HG03432 (cell line): ENCODE results near the gene MN1.

Experiments
- ATAC-seq: cut with Tn5 transposase; IDR thresholded peaks from one replicate; pipeline ENCODE4 v1.9.1; 2021; ENCODE audit warnings: mild to moderate bottlenecking, moderate library complexity; ENCODE audit not compliant: unreplicated experiment

MN1 gene

GRCh38 chr22:27765706-27766291 is 35.8 kb downstream of the MN1 start:
- no peak for ATAC-seq

GRCh38 chr22:27764722-27765236 is 36.8 kb downstream of the MN1 start:
- no peak for ATAC-seq

DNA sequence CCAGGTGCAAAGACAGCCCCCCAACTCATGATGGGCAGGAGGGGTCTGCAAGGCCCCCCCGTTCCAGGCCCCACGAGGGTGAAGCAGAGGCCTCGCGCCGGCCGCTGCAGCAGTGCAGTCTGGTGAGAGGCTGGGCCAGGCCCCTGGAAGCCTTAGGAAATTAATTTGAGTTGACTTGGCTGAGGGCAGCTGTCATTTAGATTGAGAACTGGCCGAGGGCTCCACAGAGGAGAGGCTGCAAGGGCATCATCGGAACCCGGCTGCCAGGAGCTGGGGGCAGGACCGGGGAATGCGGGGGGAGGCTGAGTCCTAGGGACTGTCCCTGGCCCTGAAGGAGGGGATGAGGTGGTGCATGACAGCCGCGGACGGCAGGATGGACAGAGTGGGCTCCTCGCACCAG is 39.9 kb downstream of the MN1 start:
- no peak for ATAC-seq

DNA sequence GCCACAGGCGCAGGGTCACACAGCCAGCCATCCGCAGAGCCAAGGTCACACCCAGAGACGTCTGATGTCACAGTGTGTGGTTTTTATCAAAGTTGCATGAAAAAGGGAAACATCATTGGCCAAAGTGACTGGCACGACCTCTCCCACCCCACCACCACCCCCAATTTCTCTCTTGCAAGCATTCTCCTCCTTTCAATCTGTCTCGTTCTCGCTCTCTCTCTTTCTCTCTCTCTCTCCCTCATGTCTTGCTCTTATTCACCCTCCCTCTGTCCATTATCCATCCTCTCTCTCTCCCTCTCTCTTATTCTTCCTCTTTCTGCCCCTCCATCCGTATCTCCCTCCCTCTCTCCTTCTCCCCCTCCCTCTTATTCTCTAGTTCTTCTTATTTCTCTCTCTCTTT is 40.6 kb downstream of the MN1 start:
- ATAC-seq, result no peak

GRCh38 chr22:27760474-27760873 is 41.1 kb downstream of the MN1 start:
- no peak for ATAC-seq

DNA sequence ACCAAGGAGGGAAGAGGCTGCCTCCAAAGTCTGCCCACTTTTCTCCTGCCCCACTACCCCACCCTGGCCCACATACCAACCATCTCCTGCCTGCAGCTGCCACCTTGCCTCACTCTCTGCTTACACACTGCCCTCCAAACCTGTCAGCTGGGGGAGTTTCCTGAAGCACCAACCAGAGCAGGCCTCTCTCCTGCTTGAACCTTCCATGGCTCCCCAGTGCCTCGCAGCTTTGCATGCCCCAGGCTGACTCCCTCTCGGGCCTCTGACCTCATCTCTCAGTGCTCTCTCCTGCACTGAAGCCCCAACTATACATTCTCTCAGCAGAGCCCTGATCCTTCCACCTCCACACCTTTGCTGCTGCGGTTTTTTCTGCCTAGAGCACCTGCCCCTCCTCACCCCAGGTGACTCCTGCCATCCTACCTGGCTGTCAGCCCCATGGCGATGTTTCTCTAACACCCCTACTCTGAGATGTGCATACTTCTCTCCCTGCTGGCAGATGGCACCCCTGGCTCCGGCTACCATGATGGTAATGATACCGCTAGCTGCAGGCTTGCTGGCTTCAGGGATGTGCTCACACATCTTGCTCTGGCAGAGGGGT is 43.5 kb downstream of the MN1 start:
- ATAC-seq, result no peak

DNA sequence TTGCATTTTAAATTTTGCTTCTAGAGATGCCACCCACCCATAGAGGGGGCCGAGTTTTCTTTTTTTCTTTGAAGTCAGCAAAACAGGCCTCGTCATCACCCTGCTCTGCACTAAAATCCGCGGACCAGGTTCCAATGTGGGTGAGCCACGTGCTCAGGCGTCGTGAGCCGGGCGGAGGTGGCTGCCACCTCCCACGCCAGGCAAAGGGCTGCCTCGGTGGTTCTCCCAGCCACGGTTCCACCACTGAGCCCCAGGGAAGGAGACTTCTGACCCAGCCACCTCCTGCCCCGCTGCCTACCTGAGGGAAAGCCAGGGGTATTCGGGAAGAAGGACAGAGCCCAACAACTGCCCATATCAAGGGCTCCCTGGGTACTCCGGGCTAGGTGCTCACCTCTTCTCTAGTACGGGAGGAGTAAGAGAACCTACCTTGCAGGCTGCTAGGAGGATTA is 45.3 kb downstream of the MN1 start:
- ATAC-seq, result no peak

DNA sequence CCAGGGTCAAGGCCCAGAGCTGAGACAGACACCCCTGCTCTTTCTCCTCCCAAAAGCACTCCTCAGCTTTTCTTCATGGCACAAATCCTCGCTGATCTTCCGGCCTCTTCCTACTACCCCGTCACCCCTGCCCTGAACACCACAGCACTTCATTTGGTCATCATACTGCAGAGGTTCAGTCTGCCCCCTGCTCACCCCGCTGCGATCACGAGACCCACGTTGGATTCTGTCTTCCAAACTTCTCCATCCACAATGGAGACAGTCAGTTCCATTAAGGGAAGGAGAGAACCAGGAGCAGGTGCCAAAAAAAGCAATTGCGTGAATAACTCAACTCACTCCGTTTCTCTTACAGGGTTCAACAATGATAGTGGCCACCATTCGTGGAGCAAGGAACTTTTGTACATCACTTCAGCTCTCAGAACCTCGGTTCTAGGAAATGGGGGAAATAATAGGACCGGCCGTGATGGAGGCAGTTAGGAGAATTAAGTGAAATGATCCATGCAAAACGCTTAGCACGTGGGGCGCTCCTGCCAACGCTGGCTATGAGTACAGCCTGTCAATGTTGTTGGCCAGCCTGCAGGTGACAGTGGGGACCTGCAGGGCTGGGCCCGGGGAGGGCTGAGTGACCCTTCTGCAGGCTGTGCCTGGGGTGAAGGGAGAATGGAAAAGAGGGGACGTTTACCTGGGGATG is 45.9 kb downstream of the MN1 start:
- ATAC-seq, result no peak

DNA sequence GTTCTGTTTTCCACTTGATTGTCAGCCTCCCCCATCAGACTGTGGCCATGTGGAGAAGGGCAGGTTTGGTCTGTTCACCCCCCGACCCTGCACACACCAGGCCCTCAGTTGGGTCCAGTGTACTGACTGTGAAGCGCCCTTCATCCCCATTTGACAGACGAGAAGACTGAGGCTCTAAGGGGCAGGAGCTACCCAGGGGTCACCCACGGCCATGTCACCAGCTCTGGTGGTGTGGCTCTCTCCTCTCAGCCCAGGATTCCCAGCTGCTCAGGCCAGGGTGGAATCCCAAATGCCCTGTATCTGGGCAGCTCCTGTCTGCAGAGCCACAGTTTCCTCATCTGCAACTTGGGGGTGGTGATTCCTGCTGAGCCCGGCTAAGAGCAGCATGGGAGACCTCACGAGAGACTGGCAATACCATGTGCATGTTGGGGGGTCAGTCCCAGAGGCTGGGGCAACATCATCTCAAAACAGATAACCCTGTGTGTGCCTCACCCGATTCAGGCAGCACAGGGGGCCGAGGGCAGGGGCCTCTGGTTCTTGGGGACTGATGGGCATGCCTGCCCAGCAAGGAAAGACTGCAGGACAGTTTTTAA is 46.6 kb downstream of the MN1 start:
- ATAC-seq, result no peak

DNA sequence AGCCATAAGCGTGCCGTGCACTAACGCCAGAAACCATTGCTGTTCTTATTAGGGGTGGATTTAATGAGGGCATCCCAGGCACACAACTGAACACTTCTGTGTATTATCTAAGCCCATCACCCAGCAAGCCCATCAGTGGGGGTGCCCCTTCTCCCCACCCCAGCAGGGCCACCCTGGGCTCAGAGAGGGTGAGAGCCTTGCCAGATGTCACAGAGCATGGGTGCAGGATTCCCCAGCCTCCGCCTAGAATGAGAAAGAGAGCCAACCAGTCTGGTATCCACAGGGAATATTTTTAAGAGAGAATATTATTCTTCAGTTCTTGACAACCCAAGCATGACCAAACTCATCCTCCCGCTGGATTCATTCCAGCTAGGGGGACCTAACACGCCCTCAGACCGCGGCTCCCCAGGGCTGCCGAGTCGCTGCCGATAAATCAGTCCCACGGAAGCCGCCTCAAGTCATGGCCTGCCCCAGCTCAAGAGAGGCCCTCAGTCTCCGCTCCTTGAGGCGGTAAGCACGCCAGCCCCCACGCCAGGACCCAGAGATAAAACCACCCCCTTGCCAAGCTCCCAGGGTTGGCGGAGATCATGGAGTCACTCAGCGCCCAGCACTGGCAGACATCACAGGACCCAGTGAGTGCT is 47.2 kb downstream of the MN1 start:
- no peak for ATAC-seq

GRCh38 chr22:27752771-27753170 is 48.8 kb downstream of the MN1 start:
- no peak for ATAC-seq

- ATAC-seq, result no peak
Measured at GRCh38 chr22:27752141-27752540, 49.4 kb downstream of the MN1 start.

- no peak for ATAC-seq
Measured at GRCh38 chr22:27751277-27752070, 50.1 kb downstream of the MN1 start.

GRCh38 chr22:27750584-27751265 is 50.8 kb downstream of the MN1 start:
- ATAC-seq, result no peak

- no peak for ATAC-seq
Measured at GRCh38 chr22:27749597-27750225, 51.8 kb downstream of the MN1 start.

GRCh38 chr22:27748751-27749191 is 52.8 kb downstream of the MN1 start:
- no peak for ATAC-seq

- no peak for ATAC-seq
Measured at GRCh38 chr22:27748349-27748748, 53.2 kb downstream of the MN1 start.

GRCh38 chr22:27747396-27748221 is 53.9 kb downstream of the MN1 start:
- no peak for ATAC-seq

DNA sequence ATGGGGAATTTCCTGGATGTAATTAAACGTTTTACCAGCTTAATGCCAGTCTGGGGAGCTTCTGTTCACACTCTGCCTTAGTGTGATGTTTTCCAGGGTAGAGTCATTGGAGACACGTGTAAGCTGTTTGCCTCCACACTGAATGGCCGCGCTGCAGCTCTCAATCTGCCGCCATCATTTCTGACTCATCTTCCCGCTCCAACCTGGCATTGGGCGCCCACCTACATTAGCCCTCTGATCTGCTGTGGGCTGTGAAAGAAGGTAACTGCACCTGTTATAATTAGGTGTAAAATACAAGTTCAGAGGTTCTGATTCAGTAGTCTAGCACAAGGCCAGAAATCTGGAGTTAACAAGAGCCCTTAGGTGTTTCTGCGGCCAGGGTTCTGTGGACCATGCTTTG is 54.6 kb downstream of the MN1 start:
- no peak for ATAC-seq
